Ovary (tissue), 3 donors: ENCODE measurements around the gene RAC2.

Experiments used
- EP300 ChIP-seq: sonication (generic); formaldehyde crosslinking; IDR thresholded peaks from one replicate; pipeline ENCODE4 v1.6.1; 2017; ENCODE audit warnings: antibody characterized with exemption
- POLR2A ChIP-seq: fragments of 450-650 bp; IDR thresholded peaks from one replicate; pipeline ENCODE4 v1.6.1; 2017; ENCODE audit warnings: antibody characterized with exemption, mild to moderate bottlenecking, moderate library complexity
- TF ChIP-seq, protein P1 (sequence below), 3 donors: fragments of 450-650 bp in 2 of 3; fragments of 200-600 bp in 1 of 3; IDR thresholded peaks; one replicate each; pipeline versions ENCODE4 v1.5.1 to v1.8.0; 2016 to 2022; ENCODE audit warnings: antibody characterized with exemption in 3 of 3, mild to moderate bottlenecking in 1 of 3
- donor health status: DM: no; HTN: no; CAD: no.

DNA sequence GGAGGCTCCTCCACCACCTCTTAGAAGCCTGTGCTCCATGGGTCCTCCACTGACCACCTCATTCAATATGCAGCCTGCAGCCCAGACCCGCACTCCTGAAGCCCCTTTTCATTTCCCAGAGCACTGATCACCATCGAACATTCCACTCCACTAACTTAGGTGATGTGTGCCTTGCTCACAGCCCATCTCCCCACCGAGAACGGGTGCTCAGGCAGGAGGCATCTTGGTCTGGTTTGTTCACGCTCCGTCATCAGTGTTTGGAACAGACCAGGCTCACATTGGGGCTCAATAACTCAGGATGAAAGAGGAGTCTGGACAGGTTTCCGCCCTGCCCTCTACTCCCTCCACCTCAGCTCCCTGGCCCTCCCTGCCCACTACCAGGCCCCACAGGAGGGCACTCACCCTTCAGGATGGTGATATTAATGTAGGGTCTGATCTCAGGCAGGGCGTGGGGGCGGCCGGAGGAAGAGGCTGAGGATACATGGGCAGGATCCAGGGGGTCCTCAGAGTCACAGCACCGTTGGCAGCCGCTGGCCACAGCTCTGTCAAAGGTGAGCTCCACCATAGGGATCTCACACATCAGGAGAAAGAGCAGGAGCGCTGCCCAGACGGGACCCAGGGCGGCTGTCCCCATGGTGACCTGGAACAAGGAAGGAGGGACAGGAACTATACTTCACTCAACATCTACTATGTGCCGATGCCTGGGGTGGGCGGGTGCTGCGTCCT is 59.1 kb downstream of the RAC2 start:
- no peak for TF ChIP-seq POLR2A
- TF ChIP-seq, protein P1, sequence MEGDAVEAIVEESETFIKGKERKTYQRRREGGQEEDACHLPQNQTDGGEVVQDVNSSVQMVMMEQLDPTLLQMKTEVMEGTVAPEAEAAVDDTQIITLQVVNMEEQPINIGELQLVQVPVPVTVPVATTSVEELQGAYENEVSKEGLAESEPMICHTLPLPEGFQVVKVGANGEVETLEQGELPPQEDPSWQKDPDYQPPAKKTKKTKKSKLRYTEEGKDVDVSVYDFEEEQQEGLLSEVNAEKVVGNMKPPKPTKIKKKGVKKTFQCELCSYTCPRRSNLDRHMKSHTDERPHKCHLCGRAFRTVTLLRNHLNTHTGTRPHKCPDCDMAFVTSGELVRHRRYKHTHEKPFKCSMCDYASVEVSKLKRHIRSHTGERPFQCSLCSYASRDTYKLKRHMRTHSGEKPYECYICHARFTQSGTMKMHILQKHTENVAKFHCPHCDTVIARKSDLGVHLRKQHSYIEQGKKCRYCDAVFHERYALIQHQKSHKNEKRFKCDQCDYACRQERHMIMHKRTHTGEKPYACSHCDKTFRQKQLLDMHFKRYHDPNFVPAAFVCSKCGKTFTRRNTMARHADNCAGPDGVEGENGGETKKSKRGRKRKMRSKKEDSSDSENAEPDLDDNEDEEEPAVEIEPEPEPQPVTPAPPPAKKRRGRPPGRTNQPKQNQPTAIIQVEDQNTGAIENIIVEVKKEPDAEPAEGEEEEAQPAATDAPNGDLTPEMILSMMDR (IDR thresholded peaks at IDR 0.05), result no peak
- TF ChIP-seq EP300, result no peak
